ENCODE data around the gene TTC16. TPM values are rescaled to one million over a fixed set of nuclear protein-coding genes. Genes with fewer than 3 reads are reported as not detected.
A peak's percentile ranks its signal among the peaks of the same experiment; 100 is the strongest.

TTC16 gene
- total and polyA plus RNA-seq, 2 donors (not counting 3 experiments of a cell fraction or from before 2014, with no cell fraction given) = not detected

DNA sequence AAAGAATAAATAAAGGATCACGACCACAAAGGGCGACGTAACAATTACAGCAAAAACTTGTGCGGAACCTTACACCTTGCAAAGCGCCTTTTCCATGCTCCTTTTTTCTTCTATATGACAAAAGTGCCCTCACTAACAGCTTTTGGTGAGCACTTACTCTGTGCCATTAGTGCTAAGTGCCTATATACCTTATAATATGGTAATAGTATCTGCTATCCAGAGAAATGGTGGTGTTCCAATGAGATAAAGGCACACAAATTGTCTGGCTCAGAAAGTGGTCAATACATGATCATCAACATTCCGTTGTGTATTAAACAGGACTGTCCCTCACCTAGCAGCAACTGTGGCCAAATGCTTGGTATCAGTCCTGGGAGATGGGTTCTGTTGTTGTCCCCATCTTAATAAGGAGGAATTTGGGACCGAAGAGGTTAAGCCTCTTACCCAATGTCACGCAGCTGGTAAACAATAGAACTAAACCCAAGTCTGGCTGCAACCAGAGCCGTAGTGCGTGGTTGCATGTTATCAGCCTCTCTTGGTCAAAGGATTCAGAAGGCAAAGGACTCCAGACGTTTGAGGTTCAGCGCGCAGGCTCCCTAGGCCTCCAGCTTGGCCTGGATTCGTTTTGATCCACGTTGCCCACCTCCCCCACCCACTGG lies 19.8 kb downstream of the TTC16 start:
- Histone ChIP-seq H3K27me3 (ENCODE audit: control insufficient read depth in 2 of 2, insufficient read depth in 2 of 2, low read length in 2 of 2) (no peaks in the 10 kb centered on the region), H3K9me1 (replicated peaks; ENCODE audit: control insufficient read depth, extremely low read depth, insufficient read depth, low read length) (no peaks in the 10 kb centered on the region), H3K27ac (ENCODE audit: insufficient read depth, low read depth, low read length) (peak overlapping the region; percentile 68), H3K4me1 (ENCODE audit: control insufficient read depth, extremely low read depth, insufficient read depth, low read length) (peaks cover 12% of the 10 kb centered on the region), H3K79me2 (ENCODE audit: control insufficient read depth, insufficient read depth, low read length) (peaks cover 2% of the 10 kb centered on the region), H3K9me3 (replicated peaks; ENCODE audit: control insufficient read depth, insufficient read depth, low read length) (no peaks in the 10 kb centered on the region), H3K9ac (replicated peaks; ENCODE audit: extremely low read depth, insufficient read depth, low read length) (peak overlapping the region; percentile 55), H4K20me1 (replicated peaks; ENCODE audit: control insufficient read depth, extremely low read depth, insufficient read depth, low read length) (no peaks in the 10 kb centered on the region), H3K4me3 (replicated peaks in 1 of 3; ENCODE audit: insufficient read depth in 1 of 3, low read depth in 1 of 3, low read length in 3 of 3) (no peak overlapping the region), H2AFZ (ENCODE audit: low read depth, low read length) (no peak overlapping the region), H3K4me2 (ENCODE audit: insufficient read depth, low read length) (peak overlapping the region; percentile 28), H3K36me3 (ENCODE audit: control insufficient read depth in 2 of 2, extremely low read depth in 1 of 2, insufficient read depth in 2 of 2, low read length in 2 of 2) (peaks cover 13 to 31% of the 10 kb centered on the region in 2 experiments)
- no TSS peak for BruUV-seq (replicated peaks)
- intact Hi-C loops (cut with micrococcal nuclease) = loop anchor here (1.0 kb wide), 6 partner anchors 29 to 186 kb away; no protein-coding TSS in a partner anchor
- TF ChIP-seq POLR2AphosphoS5 (IDR thresholded peaks at IDR 0.05; ENCODE audit: insufficient read depth, low read depth, low read length) = no peak
- TF ChIP-seq POLR2A (IDR thresholded peaks at IDR 0.05; ENCODE audit: low read depth, low read length) = peak; percentile 20
- no peak for DNase-seq (ENCODE audit: low read depth, low spot score)
- CTCF ChIA-PET = interaction anchor here (1.0 to 2.4 kb wide), 33 partner anchors 9 to 311 kb away, joined by 3 to 94 read pairs (median 7); partner anchors contain the start of genes CDK9, PTRH1, STXBP1 and TTC16
- POLR2A ChIA-PET = interaction anchor here (0.9 to 1.3 kb wide), 3 partner anchors 50 to 181 kb away, joined by 3 to 4 read pairs (median 4); partner anchors contain the start of genes CDK9 and ST6GALNAC4
- dilution Hi-C loops (cut with MboI; ENCODE audit: extremely low pct_ligation_motif_present, low sequenced_read_pairs) = no loop called here
- FAIRE-seq = no peak

DNA sequence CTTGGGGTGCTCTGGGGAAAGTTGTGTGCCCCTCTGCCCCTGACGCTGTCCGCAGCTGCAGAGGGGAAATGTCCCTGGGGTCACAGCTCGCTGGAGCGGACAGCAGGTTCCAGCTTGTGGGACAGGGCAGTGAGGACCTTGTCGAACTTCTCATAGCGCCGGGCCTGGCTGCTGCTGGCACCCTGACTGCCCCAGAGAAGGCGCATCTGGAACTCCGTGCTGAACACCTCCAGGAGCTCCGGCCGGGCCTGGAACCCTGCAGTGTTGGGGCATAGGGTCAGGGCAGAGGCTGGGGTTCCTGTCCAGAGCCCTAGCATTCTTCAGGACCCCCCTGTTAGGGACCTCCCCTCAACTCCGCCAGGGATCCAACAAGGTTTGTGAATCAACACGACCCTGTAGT lies 22.8 kb downstream of the TTC16 start:
- Histone ChIP-seq H3K9me3 (replicated peaks; ENCODE audit: control insufficient read depth, insufficient read depth, low read length) (no peaks in the 10 kb centered on the region), H3K9me1 (replicated peaks; ENCODE audit: control insufficient read depth, extremely low read depth, insufficient read depth, low read length) (no peaks in the 10 kb centered on the region), H3K27me3 (ENCODE audit: control insufficient read depth in 2 of 2, insufficient read depth in 2 of 2, low read length in 2 of 2) (no peaks in the 10 kb centered on the region), H2AFZ (ENCODE audit: low read depth, low read length) (no peak overlapping the region), H3K27ac (ENCODE audit: insufficient read depth, low read depth, low read length) (no peak overlapping the region), H3K4me2 (ENCODE audit: insufficient read depth, low read length) (no peak overlapping the region), H3K4me3 (replicated peaks in 1 of 3; ENCODE audit: insufficient read depth in 1 of 3, low read depth in 1 of 3, low read length in 3 of 3) (no peak overlapping the region), H4K20me1 (replicated peaks; ENCODE audit: control insufficient read depth, extremely low read depth, insufficient read depth, low read length) (no peaks in the 10 kb centered on the region), H3K36me3 (ENCODE audit: control insufficient read depth in 2 of 2, extremely low read depth in 1 of 2, insufficient read depth in 2 of 2, low read length in 2 of 2) (peaks cover 25 to 37% of the 10 kb centered on the region in 2 experiments), H3K9ac (replicated peaks; ENCODE audit: extremely low read depth, insufficient read depth, low read length) (no peak overlapping the region), H3K79me2 (ENCODE audit: control insufficient read depth, insufficient read depth, low read length) (peaks cover 2% of the 10 kb centered on the region), H3K4me1 (ENCODE audit: control insufficient read depth, extremely low read depth, insufficient read depth, low read length) (peaks cover 12% of the 10 kb centered on the region)
- ChIA-PET POLR2A (no interaction called here), CTCF (no interaction called here)
- TF ChIP-seq, protein P1, sequence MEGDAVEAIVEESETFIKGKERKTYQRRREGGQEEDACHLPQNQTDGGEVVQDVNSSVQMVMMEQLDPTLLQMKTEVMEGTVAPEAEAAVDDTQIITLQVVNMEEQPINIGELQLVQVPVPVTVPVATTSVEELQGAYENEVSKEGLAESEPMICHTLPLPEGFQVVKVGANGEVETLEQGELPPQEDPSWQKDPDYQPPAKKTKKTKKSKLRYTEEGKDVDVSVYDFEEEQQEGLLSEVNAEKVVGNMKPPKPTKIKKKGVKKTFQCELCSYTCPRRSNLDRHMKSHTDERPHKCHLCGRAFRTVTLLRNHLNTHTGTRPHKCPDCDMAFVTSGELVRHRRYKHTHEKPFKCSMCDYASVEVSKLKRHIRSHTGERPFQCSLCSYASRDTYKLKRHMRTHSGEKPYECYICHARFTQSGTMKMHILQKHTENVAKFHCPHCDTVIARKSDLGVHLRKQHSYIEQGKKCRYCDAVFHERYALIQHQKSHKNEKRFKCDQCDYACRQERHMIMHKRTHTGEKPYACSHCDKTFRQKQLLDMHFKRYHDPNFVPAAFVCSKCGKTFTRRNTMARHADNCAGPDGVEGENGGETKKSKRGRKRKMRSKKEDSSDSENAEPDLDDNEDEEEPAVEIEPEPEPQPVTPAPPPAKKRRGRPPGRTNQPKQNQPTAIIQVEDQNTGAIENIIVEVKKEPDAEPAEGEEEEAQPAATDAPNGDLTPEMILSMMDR (IDR thresholded peaks at IDR 0.05; ENCODE audit: extremely low read depth in 1 of 2, insufficient read depth in 1 of 2, low read depth in 1 of 2, low read length in 2 of 2) = no peak
- TF ChIP-seq, protein P2, sequence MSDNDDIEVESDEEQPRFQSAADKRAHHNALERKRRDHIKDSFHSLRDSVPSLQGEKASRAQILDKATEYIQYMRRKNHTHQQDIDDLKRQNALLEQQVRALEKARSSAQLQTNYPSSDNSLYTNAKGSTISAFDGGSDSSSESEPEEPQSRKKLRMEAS (IDR thresholded peaks at IDR 0.05; ENCODE audit: insufficient read depth, insufficient read length) = no peak
- TF ChIP-seq POLR2AphosphoS5 (IDR thresholded peaks at IDR 0.05; ENCODE audit: insufficient read depth, low read depth, low read length) = no peak
- TF ChIP-seq FOS (IDR thresholded peaks at IDR 0.05; ENCODE audit: borderline replicate concordance, insufficient read depth, low read length) = no peak
- no peak for TF ChIP-seq GATA2 (IDR thresholded peaks at IDR 0.05; ENCODE audit: insufficient read depth, insufficient read length, low read depth, low read length)
- no peak for TF ChIP-seq JUN (IDR thresholded peaks at IDR 0.05; ENCODE audit: borderline replicate concordance, insufficient read depth, insufficient read length, low read depth)
- TF ChIP-seq EZH2 (IDR thresholded peaks at IDR 0.05; ENCODE audit: borderline replicate concordance, low read depth, low read length, severe bottlenecking) = no peak
- TF ChIP-seq POLR2A (IDR thresholded peaks at IDR 0.05; ENCODE audit: low read depth, low read length) = no peak
- TF ChIP-seq MYC (IDR thresholded peaks at IDR 0.05; ENCODE audit: low read depth, low read length) = no peak
- no TSS peak for BruUV-seq (replicated peaks)
- intact Hi-C loops (cut with micrococcal nuclease) = no loop called here
- DNase-seq (ENCODE audit: low read depth, low spot score) = no peak
- dilution Hi-C loops (cut with MboI; ENCODE audit: extremely low pct_ligation_motif_present, low sequenced_read_pairs) = no loop called here
- FAIRE-seq = no peak
